Measurements from ENCODE around the gene IER5L.

Gene IER5L

GRCh38 chr9:129156163-129156562 is 21.9 kb downstream of the IER5L start:
- Histone ChIP-seq H3K9ac (ENCODE audit: low read length) (no peak overlapping the region), H3K9me3 (ENCODE audit: control insufficient read depth, low read depth, low read length) (no peaks in the 10 kb centered on the region), H3K4me3 (ENCODE audit: low read length) (no peak overlapping the region), H3K36me3 (ENCODE audit: control insufficient read depth, low read depth, low read length) (peaks cover 4% of the 10 kb centered on the region), H3K27ac (ENCODE audit: low read length) (no peak overlapping the region), H3K27me3 (ENCODE audit: control insufficient read depth, insufficient read depth, low read length) (no peaks in the 10 kb centered on the region), H3K4me1 (ENCODE audit: control insufficient read depth, low read depth, low read length) (no peaks in the 10 kb centered on the region)

DNA sequence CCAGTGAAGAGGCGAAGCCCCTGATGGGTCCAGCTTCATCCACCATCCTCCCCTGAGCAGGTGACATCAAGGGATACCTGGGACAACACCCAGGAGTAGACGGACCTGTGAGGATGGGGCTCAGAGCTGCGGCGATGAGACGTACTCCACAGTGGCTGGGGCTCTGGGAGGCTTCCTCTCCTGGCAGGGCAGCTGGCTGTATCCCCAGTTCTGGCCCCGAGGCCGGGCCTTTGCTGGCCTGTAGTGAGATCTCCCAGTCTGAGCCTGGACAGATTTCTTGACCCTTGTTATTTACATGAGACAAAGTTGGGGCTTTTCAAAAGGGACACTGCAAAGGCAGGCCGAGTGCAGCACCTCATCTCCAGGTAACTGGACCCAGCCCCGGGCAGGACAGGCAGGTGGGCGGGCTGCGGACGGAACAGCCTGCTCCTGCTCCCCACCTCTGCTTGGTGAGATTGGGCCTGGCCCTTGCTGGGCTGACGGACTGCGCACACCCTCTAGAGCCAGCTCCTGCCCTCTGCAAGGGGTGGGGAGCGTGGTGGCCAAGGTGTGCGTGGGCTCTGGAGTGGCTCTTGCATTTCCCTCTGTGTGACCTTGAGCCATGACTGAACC is 23.1 kb downstream of the IER5L start:
- Histone ChIP-seq H3K9me3 (ENCODE audit: control insufficient read depth, low read depth, low read length) (no peaks in the 10 kb centered on the region), H3K4me1 (ENCODE audit: control insufficient read depth, low read depth, low read length) (no peaks in the 10 kb centered on the region), H3K36me3 (ENCODE audit: control insufficient read depth, low read depth, low read length) (peaks cover 4% of the 10 kb centered on the region), H3K9ac (ENCODE audit: low read length) (no peak overlapping the region), H3K27me3 (ENCODE audit: control insufficient read depth, insufficient read depth, low read length) (no peaks in the 10 kb centered on the region), H3K4me3 (ENCODE audit: low read length) (no peak overlapping the region), H3K27ac (ENCODE audit: low read length) (no peak overlapping the region)

GRCh38 chr9:129151469-129151868 is 26.6 kb downstream of the IER5L start:
- H3K4me1 ChIP-seq (ENCODE audit: control insufficient read depth, low read depth, low read length), result peaks cover under 1% of the 10 kb centered on the region

GRCh38 chr9:129150672-129151211 is 27.3 kb downstream of the IER5L start:
- H3K9me3 ChIP-seq (ENCODE audit: control insufficient read depth, low read depth, low read length), result no peaks in the 10 kb centered on the region
- peaks cover 18% of the 10 kb centered on the region for H3K36me3 ChIP-seq (ENCODE audit: control insufficient read depth, low read depth, low read length)
- H3K4me3 ChIP-seq (ENCODE audit: low read length), result no peak overlapping the region
- H3K27me3 ChIP-seq (ENCODE audit: control insufficient read depth, insufficient read depth, low read length), result no peaks in the 10 kb centered on the region
- no peak overlapping the region for H3K27ac ChIP-seq (ENCODE audit: low read length)
- H3K9ac ChIP-seq (ENCODE audit: low read length), result no peak overlapping the region
- H3K4me1 ChIP-seq (ENCODE audit: control insufficient read depth, low read depth, low read length), result peaks cover 6% of the 10 kb centered on the region

More at GRCh38 chr9:129151469-129151868, 26.6 kb downstream of the IER5L start:
- no peak overlapping the region for H3K27ac ChIP-seq (ENCODE audit: low read length)
- H3K9ac ChIP-seq (ENCODE audit: low read length), result no peak overlapping the region
- no peaks in the 10 kb centered on the region for H3K9me3 ChIP-seq (ENCODE audit: control insufficient read depth, low read depth, low read length)
- no peak overlapping the region for H3K4me3 ChIP-seq (ENCODE audit: low read length)
- H3K36me3 ChIP-seq (ENCODE audit: control insufficient read depth, low read depth, low read length), result peaks cover 18% of the 10 kb centered on the region
- no peaks in the 10 kb centered on the region for H3K27me3 ChIP-seq (ENCODE audit: control insufficient read depth, insufficient read depth, low read length)

GRCh38 chr9:129150122-129150521 is 27.9 kb downstream of the IER5L start:
- Histone ChIP-seq H3K4me1 (ENCODE audit: control insufficient read depth, low read depth, low read length) (peaks cover 12% of the 10 kb centered on the region), H3K36me3 (ENCODE audit: control insufficient read depth, low read depth, low read length) (peaks cover 13% of the 10 kb centered on the region), H3K27ac (ENCODE audit: low read length) (no peak overlapping the region), H3K27me3 (ENCODE audit: control insufficient read depth, insufficient read depth, low read length) (no peaks in the 10 kb centered on the region), H3K9me3 (ENCODE audit: control insufficient read depth, low read depth, low read length) (no peaks in the 10 kb centered on the region), H3K9ac (ENCODE audit: low read length) (no peak overlapping the region), H3K4me3 (ENCODE audit: low read length) (no peak overlapping the region)

- Histone ChIP-seq H3K27ac (ENCODE audit: low read length) (no peak overlapping the region), H3K9me3 (ENCODE audit: control insufficient read depth, low read depth, low read length) (no peaks in the 10 kb centered on the region), H3K4me1 (ENCODE audit: control insufficient read depth, low read depth, low read length) (peaks cover 14% of the 10 kb centered on the region), H3K27me3 (ENCODE audit: control insufficient read depth, insufficient read depth, low read length) (no peaks in the 10 kb centered on the region), H3K36me3 (ENCODE audit: control insufficient read depth, low read depth, low read length) (peaks cover 13% of the 10 kb centered on the region), H3K9ac (ENCODE audit: low read length) (no peak overlapping the region), H3K4me3 (ENCODE audit: low read length) (no peak overlapping the region)
Observed at GRCh38 chr9:129149442-129149841, 28.6 kb downstream of the IER5L start.

DNA sequence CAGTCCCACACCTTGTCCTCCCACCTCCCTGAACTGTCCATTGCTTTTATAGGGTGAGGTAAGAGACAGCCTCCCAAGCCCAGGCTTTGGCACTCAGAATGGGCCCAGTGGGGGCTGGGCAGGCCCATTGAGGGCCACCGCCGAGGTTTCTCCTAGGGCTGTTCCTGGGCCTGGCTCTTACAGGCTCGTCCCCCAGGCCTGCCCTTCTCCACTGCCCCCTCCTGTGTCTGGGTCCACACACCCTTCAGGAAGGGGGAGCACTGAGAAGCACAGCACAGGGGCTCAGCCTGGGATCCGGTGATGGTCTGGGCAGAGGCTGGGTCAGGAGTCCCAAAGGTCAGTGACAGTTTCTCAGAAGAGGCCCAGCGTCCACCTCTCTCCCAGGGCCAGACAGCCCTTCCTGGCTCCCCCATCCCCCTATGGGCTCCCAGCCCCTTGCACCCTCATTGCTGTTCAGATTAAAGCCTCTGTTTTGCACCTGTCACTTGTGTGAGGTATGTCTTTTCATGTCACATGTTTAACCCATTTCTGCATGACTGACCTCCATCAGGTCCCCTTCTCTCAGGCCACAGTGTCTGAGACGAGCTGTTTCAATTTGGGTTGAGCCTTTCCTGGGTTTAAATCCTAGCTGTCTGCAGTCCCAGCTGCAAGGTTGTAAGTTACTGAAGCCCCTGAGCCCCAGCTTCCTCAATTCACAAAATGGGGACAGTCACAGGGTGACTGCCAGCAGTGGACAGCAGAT is 29.4 kb downstream of the IER5L start:
- peaks cover 17% of the 10 kb centered on the region for H3K36me3 ChIP-seq (ENCODE audit: control insufficient read depth, low read depth, low read length)
- H3K9ac ChIP-seq (ENCODE audit: low read length), result no peak overlapping the region
- no peaks in the 10 kb centered on the region for H3K27me3 ChIP-seq (ENCODE audit: control insufficient read depth, insufficient read depth, low read length)
- no peaks in the 10 kb centered on the region for H3K9me3 ChIP-seq (ENCODE audit: control insufficient read depth, low read depth, low read length)
- H3K4me3 ChIP-seq (ENCODE audit: low read length), result no peak overlapping the region
- no peak overlapping the region for H3K27ac ChIP-seq (ENCODE audit: low read length)
- H3K4me1 ChIP-seq (ENCODE audit: control insufficient read depth, low read depth, low read length), result peaks cover 19% of the 10 kb centered on the region

- Histone ChIP-seq H3K27ac (ENCODE audit: low read length) (peak overlapping the region; percentile 6), H3K4me3 (ENCODE audit: low read length) (no peak overlapping the region), H3K9me3 (ENCODE audit: control insufficient read depth, low read depth, low read length) (no peaks in the 10 kb centered on the region), H3K4me1 (ENCODE audit: control insufficient read depth, low read depth, low read length) (peaks cover 38% of the 10 kb centered on the region), H3K9ac (ENCODE audit: low read length) (no peak overlapping the region), H3K27me3 (ENCODE audit: control insufficient read depth, insufficient read depth, low read length) (no peaks in the 10 kb centered on the region), H3K36me3 (ENCODE audit: control insufficient read depth, low read depth, low read length) (peaks cover 17% of the 10 kb centered on the region)
Observed at GRCh38 chr9:129146441-129146941, 31.6 kb downstream of the IER5L start.

GRCh38 chr9:129145841-129146292 is 32.2 kb downstream of the IER5L start:
- Histone ChIP-seq H3K27ac (ENCODE audit: low read length) (no peak overlapping the region), H3K4me1 (ENCODE audit: control insufficient read depth, low read depth, low read length) (peaks cover 44% of the 10 kb centered on the region), H3K36me3 (ENCODE audit: control insufficient read depth, low read depth, low read length) (peaks cover 17% of the 10 kb centered on the region), H3K4me3 (ENCODE audit: low read length) (no peak overlapping the region), H3K9ac (ENCODE audit: low read length) (peak overlapping the region; percentile 34), H3K27me3 (ENCODE audit: control insufficient read depth, insufficient read depth, low read length) (no peaks in the 10 kb centered on the region), H3K9me3 (ENCODE audit: control insufficient read depth, low read depth, low read length) (no peaks in the 10 kb centered on the region)

DNA sequence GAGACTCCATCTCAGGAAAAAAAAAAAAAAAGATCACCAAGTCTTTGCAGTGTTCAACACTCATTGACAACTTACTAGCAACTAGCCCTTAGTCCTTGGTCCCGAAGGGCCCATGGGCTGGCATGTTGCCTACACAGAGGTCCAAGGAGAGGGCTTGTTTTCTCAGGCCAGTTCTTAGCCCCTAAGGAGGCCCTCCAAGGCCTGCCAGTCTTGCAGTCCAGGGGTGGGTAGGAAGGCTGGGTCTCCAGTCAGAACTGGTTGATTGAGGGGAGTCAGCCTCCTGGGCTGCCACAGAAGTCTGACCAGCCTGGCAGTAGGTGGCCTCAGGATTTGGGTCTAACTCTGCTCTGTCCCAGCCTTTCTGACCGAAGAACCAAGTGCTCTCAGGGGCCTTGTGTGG is 32.7 kb downstream of the IER5L start:
- Histone ChIP-seq H3K36me3 (ENCODE audit: control insufficient read depth, low read depth, low read length) (peaks cover 17% of the 10 kb centered on the region), H3K4me1 (ENCODE audit: control insufficient read depth, low read depth, low read length) (peaks cover 47% of the 10 kb centered on the region), H3K4me3 (ENCODE audit: low read length) (no peak overlapping the region), H3K9me3 (ENCODE audit: control insufficient read depth, low read depth, low read length) (no peaks in the 10 kb centered on the region), H3K9ac (ENCODE audit: low read length) (peak overlapping the region; percentile 34), H3K27ac (ENCODE audit: low read length) (no peak overlapping the region), H3K27me3 (ENCODE audit: control insufficient read depth, insufficient read depth, low read length) (no peaks in the 10 kb centered on the region)

GRCh38 chr9:129143031-129143927 is 34.8 kb downstream of the IER5L start:
- H3K27ac ChIP-seq (ENCODE audit: low read length), result peak overlapping the region; percentile 36
- no peak overlapping the region for H3K9ac ChIP-seq (ENCODE audit: low read length)
- H3K36me3 ChIP-seq (ENCODE audit: control insufficient read depth, low read depth, low read length), result peaks cover 9% of the 10 kb centered on the region
- H3K4me3 ChIP-seq (ENCODE audit: low read length), result peak overlapping the region; percentile 34
- H3K27me3 ChIP-seq (ENCODE audit: control insufficient read depth, insufficient read depth, low read length), result no peaks in the 10 kb centered on the region
- H3K4me1 ChIP-seq (ENCODE audit: control insufficient read depth, low read depth, low read length), result peaks cover 56% of the 10 kb centered on the region
- no peaks in the 10 kb centered on the region for H3K9me3 ChIP-seq (ENCODE audit: control insufficient read depth, low read depth, low read length)
